ENCODE results near the gene AP2A1.

AP2A1 gene

DNA sequence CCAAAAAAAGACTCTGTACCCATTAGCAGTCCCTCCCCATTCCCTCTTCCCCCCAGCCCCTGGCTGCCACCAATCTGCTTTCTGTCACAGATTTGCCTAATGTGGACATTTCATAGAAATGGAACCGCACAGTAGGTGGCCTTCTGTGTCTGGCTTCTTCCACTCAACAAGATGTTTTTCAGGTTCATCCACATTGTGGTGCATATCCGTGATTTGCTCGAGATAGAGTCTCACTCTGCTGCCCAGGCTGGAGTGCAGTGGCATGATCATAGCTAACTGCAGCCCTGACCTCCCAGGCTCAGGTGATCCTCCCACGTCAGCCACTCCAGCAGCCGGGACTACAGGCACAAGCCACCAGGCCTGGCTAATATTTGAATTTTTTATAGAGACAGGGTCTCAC lies 20.9 kb downstream of the AP2A1 start:
- WGBS (ENCODE audit: extremely low coverage, insufficient coverage, insufficient read length) = no CpG with 5 or more reads among the region's 5 CpGs

DNA sequence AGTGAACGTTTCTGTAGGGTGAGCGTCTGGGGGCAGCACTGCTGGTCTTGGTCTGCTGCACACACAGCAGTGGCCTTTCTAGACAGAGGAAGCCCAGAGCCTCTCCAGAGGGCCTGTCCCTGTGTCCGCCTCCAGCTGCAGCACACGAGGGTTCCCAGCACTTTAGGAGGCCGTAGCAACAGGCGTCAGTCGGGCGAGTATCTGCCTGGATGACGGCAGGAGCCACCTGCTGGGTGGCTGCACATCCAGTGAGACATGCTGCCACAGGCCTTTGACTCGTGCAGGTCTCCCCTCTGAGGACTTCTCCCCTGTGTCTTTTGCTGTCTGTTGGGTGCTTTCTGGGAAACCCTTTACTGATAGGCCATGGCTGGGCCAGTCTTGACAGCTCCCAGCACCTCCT lies 22.1 kb downstream of the AP2A1 start:
- Histone ChIP-seq H4K8ac (ENCODE audit: low read depth, low read length) (no peak overlapping the region), H4K91ac (ENCODE audit: low read depth, low read length) (no peak overlapping the region), H3K4ac (ENCODE audit: low read depth, low read length) (no peak overlapping the region), H2BK120ac (ENCODE audit: insufficient read depth, low read length, poor library complexity) (no peak overlapping the region), H2AK5ac (ENCODE audit: low read length) (no peak overlapping the region), H3K4me3 (ENCODE audit: low read depth, low read length) (no peak overlapping the region), H3K4me2 (ENCODE audit: low read length) (no peak overlapping the region), H3K14ac (ENCODE audit: low read length) (no peak overlapping the region), H3K9ac (ENCODE audit: low read length) (no peak overlapping the region), H4K12ac (ENCODE audit: low read depth, low read length) (no peak overlapping the region), H2BK12ac (ENCODE audit: low read length) (no peak overlapping the region), H3K79me2 (ENCODE audit: control insufficient read depth, insufficient read depth, low read length, poor library complexity) (no peaks in the 10 kb centered on the region), H3K23ac (ENCODE audit: low read length) (no peak overlapping the region), H3K27me3 (ENCODE audit: insufficient read depth, low read length) (no peaks in the 10 kb centered on the region), H3K36me3 (ENCODE audit: control insufficient read depth in 1 of 2, insufficient read depth in 2 of 2, low read length in 2 of 2) (peaks cover 58 to 59% of the 10 kb centered on the region in 2 experiments), H3K9me3 (ENCODE audit: insufficient read depth, low read depth, low read length) (peaks cover 2% of the 10 kb centered on the region), H3K79me1 (ENCODE audit: low read length) (peaks cover 2% of the 10 kb centered on the region), H3K4me1 (ENCODE audit: control insufficient read depth in 1 of 2, insufficient read depth in 2 of 2, low read length in 2 of 2) (peaks cover 6 to 16% of the 10 kb centered on the region in 2 experiments), H2BK5ac (ENCODE audit: low read depth, low read length, poor library complexity) (no peak overlapping the region), H3K27ac (ENCODE audit: low read depth, low read length) (no peak overlapping the region), H3K18ac (ENCODE audit: low read length) (no peak overlapping the region), H2AFZ (ENCODE audit: insufficient read depth, low read length, poor library complexity) (no peak overlapping the region)
- WGBS (ENCODE audit: extremely low coverage, insufficient coverage, insufficient read length) = no CpG with 5 or more reads among the region's 10 CpGs
- no peak for DNase-seq

More for the DNA sequence above, 20.9 kb downstream of the AP2A1 start:
- Histone ChIP-seq H2AFZ (ENCODE audit: insufficient read depth, low read length, poor library complexity) (no peak overlapping the region), H3K23ac (ENCODE audit: low read length) (no peak overlapping the region), H3K18ac (ENCODE audit: low read length) (no peak overlapping the region), H2AK5ac (ENCODE audit: low read length) (no peak overlapping the region), H2BK12ac (ENCODE audit: low read length) (no peak overlapping the region), H3K79me1 (ENCODE audit: low read length) (peaks cover 2% of the 10 kb centered on the region), H3K36me3 (ENCODE audit: control insufficient read depth in 1 of 2, insufficient read depth in 2 of 2, low read length in 2 of 2) (peaks cover 58 to 61% of the 10 kb centered on the region in 2 experiments), H3K4me1 (ENCODE audit: control insufficient read depth in 1 of 2, insufficient read depth in 2 of 2, low read length in 2 of 2) (peaks cover 6 to 10% of the 10 kb centered on the region in 2 experiments), H3K9me3 (ENCODE audit: insufficient read depth, low read depth, low read length) (peaks cover 2% of the 10 kb centered on the region), H4K91ac (ENCODE audit: low read depth, low read length) (no peak overlapping the region), H4K8ac (ENCODE audit: low read depth, low read length) (no peak overlapping the region), H3K4ac (ENCODE audit: low read depth, low read length) (no peak overlapping the region), H3K4me2 (ENCODE audit: low read length) (no peak overlapping the region), H3K9ac (ENCODE audit: low read length) (no peak overlapping the region), H2BK120ac (ENCODE audit: insufficient read depth, low read length, poor library complexity) (no peak overlapping the region), H3K79me2 (ENCODE audit: control insufficient read depth, insufficient read depth, low read length, poor library complexity) (no peaks in the 10 kb centered on the region), H3K27me3 (ENCODE audit: insufficient read depth, low read length) (no peaks in the 10 kb centered on the region), H3K14ac (ENCODE audit: low read length) (no peak overlapping the region), H4K12ac (ENCODE audit: low read depth, low read length) (no peak overlapping the region), H2BK5ac (ENCODE audit: low read depth, low read length, poor library complexity) (no peak overlapping the region), H3K4me3 (ENCODE audit: low read depth, low read length) (no peak overlapping the region), H3K27ac (ENCODE audit: low read depth, low read length) (no peak overlapping the region)
- DNase-seq = peak; percentile 12 to 77

DNA sequence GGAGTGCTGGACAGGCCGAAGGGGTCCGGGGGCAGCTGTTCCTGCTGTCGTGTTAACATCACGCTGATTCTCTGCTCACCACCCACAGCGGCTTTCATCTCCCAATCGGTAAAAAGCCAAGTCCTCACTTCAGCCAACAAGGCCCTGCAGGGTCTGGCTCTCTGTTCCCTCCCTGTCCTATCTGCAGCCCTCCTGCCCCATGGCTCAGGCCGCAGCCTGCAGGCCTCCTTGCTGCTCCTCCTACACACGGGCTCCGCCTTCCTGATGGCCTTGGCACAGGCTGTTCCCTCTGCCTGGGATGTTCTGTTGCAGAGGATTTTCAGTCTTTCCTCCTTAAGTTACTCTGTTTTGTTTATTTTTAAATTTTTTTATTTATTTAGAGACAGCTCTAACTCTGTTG lies 24.1 kb downstream of the AP2A1 start:
- Histone ChIP-seq H3K79me2 (ENCODE audit: control insufficient read depth, insufficient read depth, low read length, poor library complexity) (no peaks in the 10 kb centered on the region), H3K18ac (ENCODE audit: low read length) (no peak overlapping the region), H2BK120ac (ENCODE audit: insufficient read depth, low read length, poor library complexity) (no peak overlapping the region), H2BK12ac (ENCODE audit: low read length) (no peak overlapping the region), H3K4me2 (ENCODE audit: low read length) (no peak overlapping the region), H4K12ac (ENCODE audit: low read depth, low read length) (no peak overlapping the region), H4K8ac (ENCODE audit: low read depth, low read length) (no peak overlapping the region), H3K4me3 (ENCODE audit: low read depth, low read length) (no peak overlapping the region), H3K9me3 (ENCODE audit: insufficient read depth, low read depth, low read length) (peaks cover 2% of the 10 kb centered on the region), H4K91ac (ENCODE audit: low read depth, low read length) (no peak overlapping the region), H3K27ac (ENCODE audit: low read depth, low read length) (no peak overlapping the region), H3K14ac (ENCODE audit: low read length) (no peak overlapping the region), H2BK5ac (ENCODE audit: low read depth, low read length, poor library complexity) (no peak overlapping the region), H3K9ac (ENCODE audit: low read length) (no peak overlapping the region), H3K4me1 (ENCODE audit: control insufficient read depth in 1 of 2, insufficient read depth in 2 of 2, low read length in 2 of 2) (peaks cover 6 to 16% of the 10 kb centered on the region in 2 experiments), H3K79me1 (ENCODE audit: low read length) (peaks cover 2% of the 10 kb centered on the region), H2AK5ac (ENCODE audit: low read length) (no peak overlapping the region), H3K23ac (ENCODE audit: low read length) (no peak overlapping the region), H2AFZ (ENCODE audit: insufficient read depth, low read length, poor library complexity) (no peak overlapping the region), H3K36me3 (ENCODE audit: control insufficient read depth in 1 of 2, insufficient read depth in 2 of 2, low read length in 2 of 2) (peaks cover 69 to 71% of the 10 kb centered on the region in 2 experiments), H3K4ac (ENCODE audit: low read depth, low read length) (no peak overlapping the region), H3K27me3 (ENCODE audit: insufficient read depth, low read length) (no peaks in the 10 kb centered on the region)
- WGBS (ENCODE audit: extremely low coverage, insufficient coverage, insufficient read length) = no CpG with 5 or more reads among the region's 9 CpGs
- no peak for DNase-seq

GRCh38 chr19:49791776-49792445 lies 25.1 kb downstream of the AP2A1 start:
- H3K27me3 ChIP-seq (ENCODE audit: insufficient read depth, low read length) = no peaks in the 10 kb centered on the region
- no peak overlapping the region for H3K23ac ChIP-seq (ENCODE audit: low read length)
- peaks cover 5% of the 10 kb centered on the region for H3K9me3 ChIP-seq (ENCODE audit: insufficient read depth, low read depth, low read length)
- H4K91ac ChIP-seq (ENCODE audit: low read depth, low read length) = no peak overlapping the region
- no peak overlapping the region for H2BK5ac ChIP-seq (ENCODE audit: low read depth, low read length, poor library complexity)
- WGBS (ENCODE audit: extremely low coverage, insufficient coverage, insufficient read length) = no CpG with 5 or more reads among the region's 26 CpGs
- H3K4ac ChIP-seq (ENCODE audit: low read depth, low read length) = no peak overlapping the region
- no peak overlapping the region for H4K8ac ChIP-seq (ENCODE audit: low read depth, low read length)
- H3K14ac ChIP-seq (ENCODE audit: low read length) = no peak overlapping the region
- no peak overlapping the region for H3K9ac ChIP-seq (ENCODE audit: low read length)
- no peaks in the 10 kb centered on the region for H3K79me2 ChIP-seq (ENCODE audit: control insufficient read depth, insufficient read depth, low read length, poor library complexity)
- H2AFZ ChIP-seq (ENCODE audit: insufficient read depth, low read length, poor library complexity) = no peak overlapping the region
- H2AK5ac ChIP-seq (ENCODE audit: low read length) = no peak overlapping the region
- H3K4me1 ChIP-seq (ENCODE audit: control insufficient read depth in 1 of 2, insufficient read depth in 2 of 2, low read length in 2 of 2) = peaks cover 2 to 9% of the 10 kb centered on the region in 2 experiments
- H3K79me1 ChIP-seq (ENCODE audit: low read length) = no peaks in the 10 kb centered on the region
- H2BK12ac ChIP-seq (ENCODE audit: low read length) = no peak overlapping the region
- H3K4me2 ChIP-seq (ENCODE audit: low read length) = no peak overlapping the region
- H4K12ac ChIP-seq (ENCODE audit: low read depth, low read length) = no peak overlapping the region
- H3K18ac ChIP-seq (ENCODE audit: low read length) = no peak overlapping the region
- H2BK120ac ChIP-seq (ENCODE audit: insufficient read depth, low read length, poor library complexity) = no peak overlapping the region
- DNase-seq = no peak
- no peak overlapping the region for H3K27ac ChIP-seq (ENCODE audit: low read depth, low read length)
- no peak overlapping the region for H3K4me3 ChIP-seq (ENCODE audit: low read depth, low read length)
- H3K36me3 ChIP-seq (ENCODE audit: control insufficient read depth in 1 of 2, insufficient read depth in 2 of 2, low read length in 2 of 2) = peaks cover 79% of the 10 kb centered on the region in 2 experiments
